ENCODE data around the gene SEMA4D.

SEMA4D gene

GRCh38 chr9:89417832-89418473 lies 80.0 kb downstream of the SEMA4D start:
- no peak for DNase-seq (ENCODE audit: low read depth in 1 of 2, low spot score in 1 of 2)

- no peak for DNase-seq (ENCODE audit: low read depth in 1 of 2, low spot score in 1 of 2)
These were observed 83.1 kb downstream of the SEMA4D start for GRCh38 chr9:89414670-89415324.

- no peak for DNase-seq (ENCODE audit: low read depth in 1 of 2, low spot score in 1 of 2)
These were observed 83.8 kb downstream of the SEMA4D start for GRCh38 chr9:89413963-89414638.

GRCh38 chr9:89412951-89413350 lies 85.0 kb downstream of the SEMA4D start:
- DNase-seq (ENCODE audit: low read depth in 1 of 2, low spot score in 1 of 2) = no peak

- no peak for DNase-seq (ENCODE audit: low read depth in 1 of 2, low spot score in 1 of 2)
These were observed 85.4 kb downstream of the SEMA4D start for GRCh38 chr9:89412541-89412940.

GRCh38 chr9:89411759-89412158 lies 86.2 kb downstream of the SEMA4D start:
- no peak for DNase-seq (ENCODE audit: low read depth in 1 of 2, low spot score in 1 of 2)

- DNase-seq (ENCODE audit: low read depth in 1 of 2, low spot score in 1 of 2) = no peak
These were observed 87.1 kb downstream of the SEMA4D start for GRCh38 chr9:89410641-89411350.

- no peak for DNase-seq (ENCODE audit: low read depth in 1 of 2, low spot score in 1 of 2)
These were observed 87.9 kb downstream of the SEMA4D start for GRCh38 chr9:89410022-89410421.

- DNase-seq (ENCODE audit: low read depth in 1 of 2, low spot score in 1 of 2) = no peak
These were observed 88.4 kb downstream of the SEMA4D start for GRCh38 chr9:89409466-89409865.

GRCh38 chr9:89408628-89409101 lies 89.2 kb downstream of the SEMA4D start:
- peak in 1 of 2 donors; percentile 55 for DNase-seq (ENCODE audit: low read depth in 1 of 2, low spot score in 1 of 2)

GRCh38 chr9:89407070-89407469 lies 90.8 kb downstream of the SEMA4D start:
- DNase-seq (ENCODE audit: low read depth in 1 of 2, low spot score in 1 of 2) = no peak

GRCh38 chr9:89405826-89406225 lies 92.1 kb downstream of the SEMA4D start:
- DNase-seq (ENCODE audit: low read depth in 1 of 2, low spot score in 1 of 2) = no peak

- DNase-seq (ENCODE audit: low read depth in 1 of 2, low spot score in 1 of 2) = no peak
These were observed 93.8 kb downstream of the SEMA4D start for GRCh38 chr9:89404074-89404473.

GRCh38 chr9:89402695-89403427 lies 95.1 kb downstream of the SEMA4D start:
- no peak for DNase-seq (ENCODE audit: low read depth in 1 of 2, low spot score in 1 of 2)

GRCh38 chr9:89400403-89401116 lies 97.4 kb downstream of the SEMA4D start:
- DNase-seq (ENCODE audit: low read depth in 1 of 2, low spot score in 1 of 2) = no peak

- DNase-seq (ENCODE audit: low read depth in 1 of 2, low spot score in 1 of 2) = no peak
These were observed 99.3 kb downstream of the SEMA4D start for GRCh38 chr9:89398621-89399020.

- no peak for DNase-seq (ENCODE audit: low read depth in 1 of 2, low spot score in 1 of 2)
These were observed 100.4 kb downstream of the SEMA4D start for GRCh38 chr9:89397471-89397870.

GRCh38 chr9:89395931-89396710 lies 101.8 kb downstream of the SEMA4D start:
- no peak for DNase-seq (ENCODE audit: low read depth in 1 of 2, low spot score in 1 of 2)

- DNase-seq (ENCODE audit: low read depth in 1 of 2, low spot score in 1 of 2) = no peak
These were observed 103.5 kb downstream of the SEMA4D start for GRCh38 chr9:89394412-89394811.

GRCh38 chr9:89391585-89391984 lies 106.3 kb downstream of the SEMA4D start:
- DNase-seq (ENCODE audit: low read depth in 1 of 2, low spot score in 1 of 2) = no peak

All from stimulated activated CD4-positive, alpha-beta T cell treated with anti-CD3 and anti-CD28 coated beads, Interleukin-15, amount 100 ng/mL, for 1 hour (primary cell).